ENCODE measurements around the gene MSI2.

Gene MSI2

GRCh38 chr17:57401556-57402488, 145.5 kb downstream of the MSI2 start:
- Histone ChIP-seq H3K4me1 (no peaks in the 10 kb centered on the region; the same call in none of the 2 replicates), H3K27me3 (no peaks in the 10 kb centered on the region), H3K36me3 (peaks cover 40% of the 10 kb centered on the region), H3K9me3 (no peaks in the 10 kb centered on the region), H3K4me3 (ENCODE audit: low read depth, low read length) (no peak overlapping the region)
- TF ChIP-seq CTCF (IDR thresholded peaks at IDR 0.05; ENCODE audit: low read depth, low read length): peak; percentile 32
- no peak for DNase-seq

GRCh38 chr17:57402681-57403180, 146.4 kb downstream of the MSI2 start:
- DNase-seq: no peak
- no peaks in the 10 kb centered on the region for H3K9me3 ChIP-seq
- peaks cover 40% of the 10 kb centered on the region for H3K36me3 ChIP-seq
- TF ChIP-seq CTCF (IDR thresholded peaks at IDR 0.05; ENCODE audit: low read depth, low read length): no peak
- H3K4me3 ChIP-seq (ENCODE audit: low read depth, low read length): no peak overlapping the region
- H3K27me3 ChIP-seq: no peaks in the 10 kb centered on the region
- no peaks in the 10 kb centered on the region; the same call in none of the 2 replicates for H3K4me1 ChIP-seq

GRCh38 chr17:57403236-57403635, 146.9 kb downstream of the MSI2 start:
- TF ChIP-seq CTCF (IDR thresholded peaks at IDR 0.05; ENCODE audit: low read depth, low read length): no peak

GRCh38 chr17:57404073-57404472, 147.8 kb downstream of the MSI2 start:
- Histone ChIP-seq H3K9me3 (no peaks in the 10 kb centered on the region), H3K36me3 (peaks cover 40% of the 10 kb centered on the region), H3K4me1 (no peaks in the 10 kb centered on the region; the same call in none of the 2 replicates), H3K27me3 (no peaks in the 10 kb centered on the region), H3K4me3 (ENCODE audit: low read depth, low read length) (no peak overlapping the region)
- no peak for DNase-seq
- TF ChIP-seq CTCF (IDR thresholded peaks at IDR 0.05; ENCODE audit: low read depth, low read length): peak; percentile 23; the same call in 1 of the 2 replicates

More at GRCh38 chr17:57403236-57403635, 146.9 kb downstream of the MSI2 start:
- no peaks in the 10 kb centered on the region; the same call in none of the 2 replicates for H3K4me1 ChIP-seq
- no peaks in the 10 kb centered on the region for H3K9me3 ChIP-seq
- no peaks in the 10 kb centered on the region for H3K27me3 ChIP-seq
- H3K36me3 ChIP-seq: peaks cover 40% of the 10 kb centered on the region
- no peak overlapping the region for H3K4me3 ChIP-seq (ENCODE audit: low read depth, low read length)
- no peak for DNase-seq

- DNase-seq: no peak
- no peaks in the 10 kb centered on the region for H3K27me3 ChIP-seq
- TF ChIP-seq CTCF (IDR thresholded peaks at IDR 0.05; ENCODE audit: low read depth, low read length): no peak
- peaks cover 40% of the 10 kb centered on the region for H3K36me3 ChIP-seq
- no peaks in the 10 kb centered on the region; the same call in none of the 2 replicates for H3K4me1 ChIP-seq
- no peaks in the 10 kb centered on the region for H3K9me3 ChIP-seq
- no peak overlapping the region for H3K4me3 ChIP-seq (ENCODE audit: low read depth, low read length)
Observed at GRCh38 chr17:57404795-57405490, 148.6 kb downstream of the MSI2 start.
